ENCODE results near the gene CTTN. TPM values are rescaled to one million over a fixed set of nuclear protein-coding genes. Genes with fewer than 3 reads are reported as not detected.

Gene CTTN
- total RNA-seq, 2 experiments from 2014 or later: 1.0 to 1.4 TPM

Other genes starting within 250 kb of the CTTN start
- 10 to 100 TPM; 37.4 to 41.4 TPM for gene FADD, start 195.2 kb upstream of the CTTN start, total RNA-seq
- gene PPFIA1, start 127.8 kb upstream of the CTTN start, total RNA-seq: 10 to 100 TPM; 35.7 to 38.7 TPM

All from activated CD8-positive, alpha-beta memory T cell treated with anti-CD3 and anti-CD28 coated beads, Interleukin-2, amount 10 ng/mL, durations not matched to agents 7 days and 5 days (primary cell).